GM18498 (cell line): ENCODE data around the gene PILRB.
"Not testable (repeated sequence)": the region's sequence is repeated elsewhere in the genome, so short reads cannot be mapped to it uniquely, and the experiment has no call there.

Source experiments
- ATAC-seq: cut with Tn5 transposase; IDR thresholded peaks from one replicate; pipeline ENCODE4 v1.9.1; 2021; ENCODE audit warnings: mild to moderate bottlenecking, moderate library complexity; ENCODE audit not compliant: unreplicated experiment

Gene PILRB

GRCh38 chr7:100358027-100358856 is at the start of gene PILRB:
PILRB (plus strand) TSS chr7:100358117; CDS start chr7:100358303, 186 bp downstream.
- ATAC-seq: no peak

GRCh38 chr7:100318329-100318728 is 39.6 kb upstream of the PILRB start:
- ATAC-seq: not testable (repeated sequence)

GRCh38 chr7:100321648-100322047 is 36.3 kb upstream of the PILRB start:
- not testable (repeated sequence) for ATAC-seq

GRCh38 chr7:100324194-100324593 is 33.7 kb upstream of the PILRB start:
- ATAC-seq: not testable (repeated sequence)

- not testable (repeated sequence) for ATAC-seq
Measured at GRCh38 chr7:100325671-100326070, 32.2 kb upstream of the PILRB start.

- not testable (repeated sequence) for ATAC-seq
Measured at GRCh38 chr7:100326914-100327313, 31.0 kb upstream of the PILRB start.

GRCh38 chr7:100335566-100336466 is 22.1 kb upstream of the PILRB start:
- peak; percentile 96 for ATAC-seq

- not testable (repeated sequence) for ATAC-seq
Measured at GRCh38 chr7:100338083-100338696, 19.7 kb upstream of the PILRB start.

- not testable (repeated sequence) for ATAC-seq
Measured at GRCh38 chr7:100341286-100341685, 16.6 kb upstream of the PILRB start.

GRCh38 chr7:100342765-100343164 is 15.2 kb upstream of the PILRB start:
- no peak for ATAC-seq

GRCh38 chr7:100344124-100344559 is 13.8 kb upstream of the PILRB start:
- peak; percentile 3 for ATAC-seq

GRCh38 chr7:100344560-100345287 is 13.2 kb upstream of the PILRB start:
- peak; percentile 79 for ATAC-seq

- peak; percentile 35 for ATAC-seq
Measured at GRCh38 chr7:100345288-100345672, 12.6 kb upstream of the PILRB start.

- no peak for ATAC-seq
Measured at GRCh38 chr7:100346921-100347320, 11.0 kb upstream of the PILRB start.

GRCh38 chr7:100348805-100349204 is 9.1 kb upstream of the PILRB start:
- no peak for ATAC-seq

GRCh38 chr7:100349757-100350156 is 8.2 kb upstream of the PILRB start:
- ATAC-seq: no peak

GRCh38 chr7:100351657-100352058 is 6.3 kb upstream of the PILRB start:
- ATAC-seq: no peak

- ATAC-seq: not testable (repeated sequence)
Measured at GRCh38 chr7:100352230-100352781, 5.6 kb upstream of the PILRB start.

GRCh38 chr7:100352984-100353684 is 4.8 kb upstream of the PILRB start:
- no peak for ATAC-seq
